Endothelial cell of umbilical vein (primary cell): ENCODE results near the gene TNFSF12. TPM values are rescaled to one million over a fixed set of nuclear protein-coding genes. Genes with fewer than 3 reads are reported as not detected.

ENCODE experiments used
- BruUV-seq: library from RNA; stranded (reverse); fragments of 400-500 nt; replicated peaks from 2 replicates; lab custom pipeline; 2021; lab: Mats Ljungman, UMichigan
- CTCF ChIA-PET: fragments of 300-600, 350-600 bp; sonication (Branson Sonifier 250); formaldehyde crosslinking; loops from one replicate; lab custom pipeline; 2021; ENCODE audit warnings: antibody characterized with exemption, inconsistent platforms; lab: Charles Lee
- POLR2A ChIA-PET: fragments of 300-600, 350-600 bp; sonication (Branson Sonifier 250); formaldehyde crosslinking; loops from one replicate; lab custom pipeline; 2021; ENCODE audit warnings: antibody characterized with exemption, inconsistent platforms; lab: Charles Lee
- DNase-seq: peaks from one replicate; pipeline ENCODE4 v3.0.0-alpha.2; 2011; ENCODE audit warnings: low read depth, low spot score
- FAIRE-seq: peaks from 2 replicates; lab custom pipeline; 2011; peaks lifted over from hg19 to GRCh38; lab: Jason Lieb, UNC
- H2AFZ ChIP-seq: 2 replicates; pipeline ENCODE4 v1.6.0; 2012; ENCODE audit warnings: low read depth, low read length, control low read depth, inconsistent platforms
- H3K27ac ChIP-seq: 2 replicates; pipeline ENCODE4 v1.5.1; 2011; ENCODE audit warnings: low read depth, mild to moderate bottlenecking, control low read depth, low read length, moderate library complexity; ENCODE audit not compliant: insufficient read depth
- H3K27me3 ChIP-seq, 2 experiments: 2 replicates each; pipeline versions ENCODE4 v1.6.0 to v1.6.1; 2011; ENCODE audit warnings: low read length in 2 of 2, mixed read lengths in 1 of 2; ENCODE audit not compliant: control insufficient read depth in 2 of 2, insufficient read depth in 2 of 2
- H3K36me3 ChIP-seq, 2 experiments: 2 replicates in 1 of 2; 3 replicates in 1 of 2; pipeline ENCODE4 v1.5.1; 2011; ENCODE audit warnings: low read length in 2 of 2, mild to moderate bottlenecking in 1 of 2, moderate library complexity in 1 of 2; ENCODE audit not compliant: control insufficient read depth in 2 of 2, insufficient read depth in 2 of 2; ENCODE audit errors: extremely low read depth in 1 of 2
- H3K4me1 ChIP-seq: 3 replicates; pipeline ENCODE4 v1.5.1; 2011; ENCODE audit warnings: mild to moderate bottlenecking, low read length; ENCODE audit not compliant: control insufficient read depth, insufficient read depth; ENCODE audit errors: extremely low read depth
- H3K4me2 ChIP-seq: 2 replicates; pipeline ENCODE4 v1.6.1; 2011; ENCODE audit warnings: low read length, control low read depth, mixed read lengths; ENCODE audit not compliant: insufficient read depth
- H3K4me3 ChIP-seq, 3 experiments: fragments of 200-600 bp in 1 of 3; sonication (generic), shearing (Covaris generic) in 1 of 3; replicated peaks in 1 of 3; 2 replicates each; pipeline ENCODE4 v1.5.1; 2011 to 2016; ENCODE audit warnings: control low read depth in 3 of 3, low read length in 3 of 3, mild to moderate bottlenecking in 2 of 3, inconsistent platforms in 1 of 3, low read depth in 1 of 3, moderate library complexity in 1 of 3; ENCODE audit not compliant: insufficient read depth in 1 of 3
- H3K79me2 ChIP-seq: 2 replicates; pipeline ENCODE4 v1.6.0; 2012; ENCODE audit warnings: low read length, inconsistent platforms; ENCODE audit not compliant: control insufficient read depth, insufficient read depth
- H3K9ac ChIP-seq: replicated peaks from 2 replicates; pipeline ENCODE3; 2011; ENCODE audit warnings: low read length, control low read depth; ENCODE audit not compliant: insufficient read depth; ENCODE audit errors: extremely low read depth
- H3K9me1 ChIP-seq: replicated peaks from 3 replicates; pipeline ENCODE4 v1.6.0; 2011; ENCODE audit warnings: mild to moderate bottlenecking, low read length; ENCODE audit not compliant: control insufficient read depth, insufficient read depth; ENCODE audit errors: extremely low read depth
- H3K9me3 ChIP-seq: replicated peaks from 2 replicates; pipeline ENCODE4 v1.5.1; 2012; ENCODE audit warnings: low read length, inconsistent platforms; ENCODE audit not compliant: control insufficient read depth, insufficient read depth
- H4K20me1 ChIP-seq: replicated peaks from 2 replicates; pipeline ENCODE3; 2011; ENCODE audit warnings: mild to moderate bottlenecking, low read length; ENCODE audit not compliant: control insufficient read depth, insufficient read depth; ENCODE audit errors: extremely low read depth
- EZH2 ChIP-seq: IDR thresholded peaks from 2 replicates; pipeline ENCODE4 v1.6.1; 2012; ENCODE audit warnings: borderline replicate concordance, low read depth, mild to moderate bottlenecking, moderate library complexity, low read length, inconsistent platforms; ENCODE audit not compliant: severe bottlenecking
- FOS ChIP-seq: IDR thresholded peaks from 2 replicates; pipeline ENCODE4 v1.6.1; 2011; ENCODE audit warnings: mild to moderate bottlenecking, low read length, moderate library complexity, borderline replicate concordance; ENCODE audit not compliant: insufficient read depth
- GATA2 ChIP-seq: IDR thresholded peaks from 2 replicates; pipeline ENCODE4 v1.7.0; 2011; ENCODE audit warnings: low read depth, mild to moderate bottlenecking, moderate library complexity, mixed read lengths, low read length; ENCODE audit not compliant: insufficient read length, insufficient read depth
- JUN ChIP-seq: IDR thresholded peaks from 2 replicates; pipeline ENCODE4 v1.6.1; 2011; ENCODE audit warnings: borderline replicate concordance, low read depth; ENCODE audit not compliant: insufficient read length, insufficient read depth
- MYC ChIP-seq: IDR thresholded peaks from one replicate; pipeline ENCODE4 v1.6.1; 2011; ENCODE audit warnings: mild to moderate bottlenecking, low read depth, low read length
- POLR2A ChIP-seq: IDR thresholded peaks from 2 replicates; pipeline ENCODE4 v1.6.1; 2012; ENCODE audit warnings: low read depth, mild to moderate bottlenecking, control low read depth, low read length
- POLR2AphosphoS5 ChIP-seq: IDR thresholded peaks from 2 replicates; pipeline ENCODE4 v1.6.1; 2012; ENCODE audit warnings: low read depth, mild to moderate bottlenecking, control low read depth, low read length, moderate library complexity; ENCODE audit not compliant: insufficient read depth
- dilution Hi-C: fragments of 300-500 bp; cut with MboI; formaldehyde crosslinking; loops from one replicate; pipeline ENCODE4 v1.15.0; 2019; ENCODE audit warnings: low sequenced_read_pairs; ENCODE audit not compliant: extremely low pct_ligation_motif_present
- intact Hi-C: fragments of 100-400 bp; cut with micrococcal nuclease; formaldehyde crosslinking; loops from one replicate; pipeline ENCODE4 v1.10.0; 2022
- polyA plus RNA-seq, 4 experiments: library from polyadenylated mRNA; depleted of rRNA in 3 of 4; stranded (reverse) in 3 of 4; unstranded in 1 of 4; fragments of >200 nt; gene quantifications; 2 replicates each; pipeline versions ENCODE4 v1.2.1 to v1.2.3, GENCODE V29; 2011 to 2012; ENCODE audit warnings: missing spikeins in 1 of 4
- total RNA-seq: library from RNA; stranded (reverse); gene quantifications from 2 replicates; pipeline ENCODE4 v1.2.3, GENCODE V29; 2021
- TF ChIP-seq, protein P1 (sequence below), 2 donors: IDR thresholded peaks; 1 replicate in 1 of 2; 2 replicates in 1 of 2; pipeline ENCODE4 v1.5.1; 2011; ENCODE audit warnings: low read length in 2 of 2, mild to moderate bottlenecking in 2 of 2, moderate library complexity in 2 of 2, control low read depth in 1 of 2, inconsistent platforms in 1 of 2, low read depth in 1 of 2; ENCODE audit not compliant: insufficient read depth in 1 of 2; ENCODE audit errors: extremely low read depth in 1 of 2
- TF ChIP-seq, protein P2 (sequence below): IDR thresholded peaks from 2 replicates; pipeline ENCODE4 v1.6.1; 2011; ENCODE audit not compliant: insufficient read depth, insufficient read length

TNFSF12 gene
- total and polyA plus RNA-seq, 2 donors (not counting 3 experiments of a cell fraction or from before 2014, with no cell fraction given) = 28.4 to 39.4 TPM

DNA sequence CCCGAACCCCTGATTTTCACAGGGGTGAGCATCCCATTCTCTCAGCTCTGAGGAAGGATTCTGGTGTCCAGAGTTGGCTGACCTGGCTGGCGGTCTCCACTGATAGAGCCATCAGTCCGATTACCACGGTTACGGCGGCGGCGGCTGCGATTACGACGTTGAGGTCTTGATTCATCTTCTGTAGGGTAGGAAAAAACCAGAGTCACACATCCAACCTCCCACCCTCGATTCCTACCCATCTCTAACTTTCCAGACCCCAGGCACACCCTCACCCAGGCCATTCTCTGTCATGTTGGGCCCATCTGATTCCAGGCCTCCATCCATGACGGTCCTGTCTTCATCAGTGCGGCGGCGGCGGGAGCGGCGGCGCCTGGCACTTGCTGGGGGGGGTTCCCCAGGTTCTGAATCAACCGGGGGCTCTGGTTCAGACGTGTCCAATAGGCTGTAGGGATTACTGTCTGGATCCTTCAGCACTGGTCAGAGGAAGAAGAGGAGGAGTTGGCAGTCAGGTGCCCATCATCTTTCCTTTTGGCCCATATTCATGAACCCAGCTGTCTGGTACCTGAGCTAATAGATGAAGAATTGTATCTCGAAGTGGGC, 43.7 kb downstream of the TNFSF12 start:
- FAIRE-seq = no peak
- no peaks in the 10 kb centered on the region for H3K27me3 ChIP-seq
- ChIA-PET POLR2A (no interaction called here), CTCF (interaction anchor here (1.2 kb wide), 1 partner anchor 9 kb away, joined by 3 read pairs; no protein-coding TSS in a partner anchor)
- no peaks in the 10 kb centered on the region for H3K9me3 ChIP-seq
- H3K4me1 ChIP-seq = peaks cover 10% of the 10 kb centered on the region
- H3K36me3 ChIP-seq = peaks cover 20 to 53% of the 10 kb centered on the region in 2 experiments
- no peaks in the 10 kb centered on the region for H3K79me2 ChIP-seq
- BruUV-seq = no TSS peak
- no peaks in the 10 kb centered on the region for H4K20me1 ChIP-seq
- no peak overlapping the region for H3K4me2 ChIP-seq
- TF ChIP-seq, protein P1, sequence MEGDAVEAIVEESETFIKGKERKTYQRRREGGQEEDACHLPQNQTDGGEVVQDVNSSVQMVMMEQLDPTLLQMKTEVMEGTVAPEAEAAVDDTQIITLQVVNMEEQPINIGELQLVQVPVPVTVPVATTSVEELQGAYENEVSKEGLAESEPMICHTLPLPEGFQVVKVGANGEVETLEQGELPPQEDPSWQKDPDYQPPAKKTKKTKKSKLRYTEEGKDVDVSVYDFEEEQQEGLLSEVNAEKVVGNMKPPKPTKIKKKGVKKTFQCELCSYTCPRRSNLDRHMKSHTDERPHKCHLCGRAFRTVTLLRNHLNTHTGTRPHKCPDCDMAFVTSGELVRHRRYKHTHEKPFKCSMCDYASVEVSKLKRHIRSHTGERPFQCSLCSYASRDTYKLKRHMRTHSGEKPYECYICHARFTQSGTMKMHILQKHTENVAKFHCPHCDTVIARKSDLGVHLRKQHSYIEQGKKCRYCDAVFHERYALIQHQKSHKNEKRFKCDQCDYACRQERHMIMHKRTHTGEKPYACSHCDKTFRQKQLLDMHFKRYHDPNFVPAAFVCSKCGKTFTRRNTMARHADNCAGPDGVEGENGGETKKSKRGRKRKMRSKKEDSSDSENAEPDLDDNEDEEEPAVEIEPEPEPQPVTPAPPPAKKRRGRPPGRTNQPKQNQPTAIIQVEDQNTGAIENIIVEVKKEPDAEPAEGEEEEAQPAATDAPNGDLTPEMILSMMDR (IDR thresholded peaks at IDR 0.05; ENCODE audit: extremely low read depth in 1 of 2, insufficient read depth in 1 of 2, low read depth in 1 of 2, low read length in 2 of 2) = no peak
- TF ChIP-seq POLR2A (no peak), FOS (no peak), EZH2 (no peak), JUN (no peak), GATA2 (no peak), POLR2AphosphoS5 (no peak), MYC (no peak)
- TF ChIP-seq, protein P2, sequence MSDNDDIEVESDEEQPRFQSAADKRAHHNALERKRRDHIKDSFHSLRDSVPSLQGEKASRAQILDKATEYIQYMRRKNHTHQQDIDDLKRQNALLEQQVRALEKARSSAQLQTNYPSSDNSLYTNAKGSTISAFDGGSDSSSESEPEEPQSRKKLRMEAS = no peak
- no peak overlapping the region for H3K4me3 ChIP-seq
- H3K9ac ChIP-seq = no peak overlapping the region
- no peak for DNase-seq
- intact Hi-C loops = no loop called here
- no peak overlapping the region for H3K27ac ChIP-seq
- no peaks in the 10 kb centered on the region for H3K9me1 ChIP-seq
- dilution Hi-C loops = no loop called here
- H2AFZ ChIP-seq = no peak overlapping the region
